SK-N-SH treated with all-trans-retinoic acid at 6 μM for 48 hours (cell line): ENCODE data around the gene ERC1.

Source experiments
- ATAC-seq: fragments of 200-7000 bp; cut with Tn5 transposase; 3 replicates; pipeline ENCODE4 v1.9.1; 2020; ENCODE audit warnings: mild to moderate bottlenecking, moderate library complexity
- ARNTL ChIP-seq: fragments of 450-650 bp; formaldehyde crosslinking; IDR thresholded peaks from 2 replicates; pipeline ENCODE4 v1.5.0; 2020; ENCODE audit warnings: low read depth, mild to moderate bottlenecking, moderate library complexity, borderline replicate concordance
- BACH2 ChIP-seq: fragments of 250-450 bp; sonication (Bioruptor Pico); IDR thresholded peaks from 2 replicates; pipeline ENCODE4 v1.9.0; 2021; ENCODE audit warnings: mild to moderate bottlenecking, borderline replicate concordance
- CREB5 ChIP-seq: fragments of 250-450 bp; sonication (Bioruptor Pico); IDR thresholded peaks from 2 replicates; pipeline ENCODE4 v1.5.1; 2020; ENCODE audit warnings: low read depth, mild to moderate bottlenecking, moderate library complexity
- CSDC2 ChIP-seq: fragments of 250-450 bp; sonication (Bioruptor Pico); IDR thresholded peaks from 2 replicates; pipeline ENCODE4 v1.5.0; 2020; ENCODE audit warnings: mild to moderate bottlenecking, moderate library complexity
- ESRRG ChIP-seq: fragments of 250-450 bp; sonication (Bioruptor Pico); IDR thresholded peaks from 2 replicates; pipeline ENCODE4 v1.6.1; 2021; ENCODE audit warnings: mild to moderate bottlenecking
- GLIS3 ChIP-seq: fragments of 250-450 bp; sonication (Bioruptor Pico); IDR thresholded peaks from 2 replicates; pipeline ENCODE4 v1.5.0; 2020; ENCODE audit warnings: mild to moderate bottlenecking, moderate library complexity
- ISL1 ChIP-seq: fragments of 250-450 bp; sonication (Bioruptor Pico); IDR thresholded peaks from 2 replicates; pipeline ENCODE4 v2.1.2; 2022; ENCODE audit warnings: mild to moderate bottlenecking, moderate library complexity
- OSR1 ChIP-seq: fragments of 250-450 bp; sonication (Bioruptor Pico); IDR thresholded peaks from 2 replicates; pipeline ENCODE4 v1.8.0; 2022; ENCODE audit warnings: moderate library complexity, mild to moderate bottlenecking, inconsistent platforms
- PATZ1 ChIP-seq: fragments of 250-450 bp; sonication (Bioruptor Pico); IDR thresholded peaks from 2 replicates; pipeline ENCODE4 v1.8.0; 2020; ENCODE audit warnings: mild to moderate bottlenecking, moderate library complexity, borderline replicate concordance
- POU6F1 ChIP-seq: fragments of 250-450 bp; sonication (Bioruptor Pico); IDR thresholded peaks from 2 replicates; pipeline ENCODE4 v1.8.0; 2021; ENCODE audit warnings: low read depth, mild to moderate bottlenecking, moderate library complexity, borderline replicate concordance
- PPARA ChIP-seq: fragments of 250-450 bp; sonication (Bioruptor Pico); IDR thresholded peaks from 2 replicates; pipeline ENCODE4 v1.5.0; 2020; ENCODE audit warnings: mild to moderate bottlenecking, borderline replicate concordance
- SNAI2 ChIP-seq: fragments of 250-450 bp; sonication (Bioruptor Pico); IDR thresholded peaks from 2 replicates; pipeline ENCODE4 v1.5.0; 2020; ENCODE audit warnings: mild to moderate bottlenecking, moderate library complexity
- TCF4 ChIP-seq: fragments of 250-450 bp; sonication (Bioruptor Pico); IDR thresholded peaks from 2 replicates; pipeline ENCODE4 v1.8.0; 2021; ENCODE audit warnings: mild to moderate bottlenecking, moderate library complexity, borderline replicate concordance
- TOX ChIP-seq: fragments of 250-450 bp; sonication (Bioruptor Pico); IDR thresholded peaks from 2 replicates; pipeline ENCODE4 v1.8.0; 2021; ENCODE audit warnings: mild to moderate bottlenecking, moderate library complexity, borderline replicate concordance
- TSHZ2 ChIP-seq: fragments of 250-450 bp; sonication (Bioruptor Pico); IDR thresholded peaks from 2 replicates; pipeline ENCODE4 v1.5.0; 2020; ENCODE audit warnings: mild to moderate bottlenecking, moderate library complexity
- ZC3H10 ChIP-seq: fragments of 250-450 bp; sonication (Bioruptor Pico); IDR thresholded peaks from 2 replicates; pipeline ENCODE4 v1.5.1; 2021; ENCODE audit warnings: mild to moderate bottlenecking, moderate library complexity
- ZFP3 ChIP-seq: fragments of 250-450 bp; sonication (Bioruptor Pico); IDR thresholded peaks from 2 replicates; pipeline ENCODE4 v1.5.0; 2020; ENCODE audit warnings: mild to moderate bottlenecking, moderate library complexity
- ZFP30 ChIP-seq: fragments of 450-650 bp; formaldehyde crosslinking; IDR thresholded peaks from 2 replicates; pipeline ENCODE4 v1.5.0; 2022; ENCODE audit warnings: mild to moderate bottlenecking, moderate library complexity
- ZNF565 ChIP-seq: fragments of 450-650 bp; formaldehyde crosslinking; conservative IDR thresholded peaks from 2 replicates; pipeline ENCODE4 v1.5.0; 2020; ENCODE audit warnings: low read depth, mild to moderate bottlenecking, moderate library complexity

Gene ERC1

GRCh38 chr12:1502379-1502720 lies 511.3 kb downstream of the ERC1 start:
- ATAC-seq: no peak

GRCh38 chr12:1502831-1503230 lies 511.8 kb downstream of the ERC1 start:
- ATAC-seq: peak; percentile 27; the same call in 1 of the 3 replicates
- no peak for TF ChIP-seq SNAI2 (CRISPR knock-in tag)
- no peak for TF ChIP-seq CREB5

More at GRCh38 chr12:1502379-1502720, 511.3 kb downstream of the ERC1 start:
- TF ChIP-seq GLIS3 (CRISPR knock-in tag) (no peak), ISL1 (CRISPR knock-in tag) (no peak), PPARA (CRISPR knock-in tag) (no peak), TCF4 (CRISPR knock-in tag) (no peak), ZNF565 (CRISPR knock-in tag) (no peak), PATZ1 (CRISPR knock-in tag) (no peak)

- no peak for ATAC-seq
- TF ChIP-seq CREB5 (no peak), BACH2 (CRISPR knock-in tag) (no peak), ZFP30 (CRISPR knock-in tag) (no peak), POU6F1 (CRISPR knock-in tag) (no peak), OSR1 (CRISPR knock-in tag) (no peak), ZNF565 (CRISPR knock-in tag) (no peak), ZFP3 (CRISPR knock-in tag) (no peak), ESRRG (CRISPR knock-in tag) (no peak), SNAI2 (CRISPR knock-in tag) (no peak)
These were observed 512.3 kb downstream of the ERC1 start for GRCh38 chr12:1503281-1503711.

GRCh38 chr12:1504304-1504894 lies 513.4 kb downstream of the ERC1 start:
- ATAC-seq: no peak
- TF ChIP-seq CREB5: no peak
- TF ChIP-seq ESRRG (CRISPR knock-in tag): no peak
- no peak for TF ChIP-seq GLIS3 (CRISPR knock-in tag)
- TF ChIP-seq ARNTL (CRISPR knock-in tag): no peak
- TF ChIP-seq TCF4 (CRISPR knock-in tag): no peak
- TF ChIP-seq ZFP3 (CRISPR knock-in tag): no peak
- no peak for TF ChIP-seq OSR1 (CRISPR knock-in tag)
- no peak for TF ChIP-seq TOX (CRISPR knock-in tag)
- TF ChIP-seq ZFP30 (CRISPR knock-in tag): no peak
- TF ChIP-seq CSDC2 (CRISPR knock-in tag): no peak
- no peak for TF ChIP-seq ZNF565 (CRISPR knock-in tag)
- TF ChIP-seq, all 23 proteins: peak for 0

- ATAC-seq: no peak
- TF ChIP-seq OSR1 (CRISPR knock-in tag) (no peak), GLIS3 (CRISPR knock-in tag) (no peak), ZC3H10 (CRISPR knock-in tag) (no peak), TOX (CRISPR knock-in tag) (no peak), ISL1 (CRISPR knock-in tag) (no peak), TSHZ2 (CRISPR knock-in tag) (no peak), ZFP30 (CRISPR knock-in tag) (no peak), TCF4 (CRISPR knock-in tag) (no peak), CSDC2 (CRISPR knock-in tag) (no peak), CREB5 (no peak), ZFP3 (CRISPR knock-in tag) (no peak), ESRRG (CRISPR knock-in tag) (no peak), PPARA (CRISPR knock-in tag) (no peak)
These were observed 513.9 kb downstream of the ERC1 start for GRCh38 chr12:1504895-1505311.
